AG04449 (cell line): ENCODE results near the gene GPI.

ENCODE experiments used
- CTCF ChIA-PET: fragments of 350-600 bp; formaldehyde crosslinking; extraction: SDS; loops from one replicate; lab custom pipeline; 2021; ENCODE audit warnings: antibody characterized with exemption; lab: Yijun Ruan, JAX
- POLR2A ChIA-PET: fragments of 400-600, 350-600 bp; formaldehyde crosslinking; extraction: SDS; loops from one replicate; lab custom pipeline; 2020; ENCODE audit warnings: antibody characterized with exemption, inconsistent platforms; lab: Yijun Ruan, JAX
- DNase-seq: peaks from one replicate; pipeline ENCODE4 v3.0.0-alpha.2; 2010; ENCODE audit warnings: low read depth, low spot score
- H3K4me3 ChIP-seq: 2 replicates; pipeline ENCODE4 v1.5.1; 2011; ENCODE audit warnings: low read depth, mild to moderate bottlenecking, control low read depth, low read length
- TF ChIP-seq, protein P1 (sequence below): IDR thresholded peaks from one replicate; pipeline ENCODE4 v1.5.1; 2011; ENCODE audit warnings: mild to moderate bottlenecking, moderate library complexity, low read length, control low read depth, inconsistent platforms; ENCODE audit not compliant: insufficient read depth; ENCODE audit errors: missing control alignments

Gene GPI

DNA sequence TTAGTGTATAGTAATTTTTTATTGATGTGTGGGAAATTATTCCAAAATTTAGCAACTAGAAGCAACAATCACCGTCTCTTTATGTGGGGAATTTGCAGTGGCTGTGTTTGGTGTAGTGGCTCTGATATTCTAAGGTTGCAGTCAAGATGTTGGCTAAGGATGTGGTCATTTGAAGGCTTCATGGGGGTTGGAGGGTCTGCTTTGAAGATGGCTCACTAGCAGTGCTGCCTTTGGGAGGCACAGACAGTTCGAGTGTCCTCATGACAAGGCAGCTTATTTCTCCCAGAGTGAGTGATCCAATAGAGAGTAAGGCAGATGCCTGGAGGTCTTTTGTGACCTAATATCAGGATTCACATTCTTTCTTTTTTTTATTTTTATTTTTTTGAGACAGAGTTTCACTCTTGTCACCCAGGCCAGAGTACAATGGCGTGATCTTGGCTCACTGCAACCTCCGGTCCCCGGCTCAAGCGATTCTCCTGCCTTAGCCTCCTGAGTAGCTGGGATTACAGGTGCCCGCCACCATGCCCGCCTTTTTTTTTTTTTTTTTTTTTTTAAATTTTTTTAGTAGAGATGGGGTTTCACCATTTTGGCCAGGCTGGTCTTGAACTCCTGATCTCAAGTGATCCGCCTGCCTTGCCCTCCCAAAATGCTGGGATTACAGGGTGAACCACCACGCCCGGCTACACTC lies 8.7 kb downstream of the GPI start:
- no peak overlapping the region for H3K4me3 ChIP-seq
- CTCF ChIA-PET, result no interaction called here
- DNase-seq, result no peak
- TF ChIP-seq, protein P1, sequence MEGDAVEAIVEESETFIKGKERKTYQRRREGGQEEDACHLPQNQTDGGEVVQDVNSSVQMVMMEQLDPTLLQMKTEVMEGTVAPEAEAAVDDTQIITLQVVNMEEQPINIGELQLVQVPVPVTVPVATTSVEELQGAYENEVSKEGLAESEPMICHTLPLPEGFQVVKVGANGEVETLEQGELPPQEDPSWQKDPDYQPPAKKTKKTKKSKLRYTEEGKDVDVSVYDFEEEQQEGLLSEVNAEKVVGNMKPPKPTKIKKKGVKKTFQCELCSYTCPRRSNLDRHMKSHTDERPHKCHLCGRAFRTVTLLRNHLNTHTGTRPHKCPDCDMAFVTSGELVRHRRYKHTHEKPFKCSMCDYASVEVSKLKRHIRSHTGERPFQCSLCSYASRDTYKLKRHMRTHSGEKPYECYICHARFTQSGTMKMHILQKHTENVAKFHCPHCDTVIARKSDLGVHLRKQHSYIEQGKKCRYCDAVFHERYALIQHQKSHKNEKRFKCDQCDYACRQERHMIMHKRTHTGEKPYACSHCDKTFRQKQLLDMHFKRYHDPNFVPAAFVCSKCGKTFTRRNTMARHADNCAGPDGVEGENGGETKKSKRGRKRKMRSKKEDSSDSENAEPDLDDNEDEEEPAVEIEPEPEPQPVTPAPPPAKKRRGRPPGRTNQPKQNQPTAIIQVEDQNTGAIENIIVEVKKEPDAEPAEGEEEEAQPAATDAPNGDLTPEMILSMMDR, result no peak
- POLR2A ChIA-PET, result no interaction called here

DNA sequence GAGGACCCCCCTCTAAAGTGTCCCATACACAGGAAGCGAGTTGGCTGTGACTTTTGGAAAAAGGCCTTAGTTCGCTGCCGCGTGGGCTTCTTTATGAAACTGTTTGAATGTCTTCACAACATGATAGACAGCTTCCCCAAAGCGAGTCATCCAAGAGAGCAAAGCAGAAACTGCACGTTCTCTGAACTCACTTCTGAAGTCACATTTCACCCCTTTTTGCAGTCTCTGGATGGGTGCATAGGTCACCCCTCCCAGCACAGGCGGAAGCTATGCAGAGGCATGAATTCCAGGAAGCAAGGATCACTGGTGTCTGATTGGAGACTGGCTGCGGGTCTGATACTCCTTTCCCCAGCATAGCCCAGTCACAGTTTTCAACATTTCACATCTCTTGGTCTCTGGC lies 10.6 kb downstream of the GPI start:
- H3K4me3 ChIP-seq, result no peak overlapping the region
- no peak for DNase-seq
- CTCF ChIA-PET, result no interaction called here
- TF ChIP-seq, protein P1, result no peak
- POLR2A ChIA-PET, result no interaction called here

DNA sequence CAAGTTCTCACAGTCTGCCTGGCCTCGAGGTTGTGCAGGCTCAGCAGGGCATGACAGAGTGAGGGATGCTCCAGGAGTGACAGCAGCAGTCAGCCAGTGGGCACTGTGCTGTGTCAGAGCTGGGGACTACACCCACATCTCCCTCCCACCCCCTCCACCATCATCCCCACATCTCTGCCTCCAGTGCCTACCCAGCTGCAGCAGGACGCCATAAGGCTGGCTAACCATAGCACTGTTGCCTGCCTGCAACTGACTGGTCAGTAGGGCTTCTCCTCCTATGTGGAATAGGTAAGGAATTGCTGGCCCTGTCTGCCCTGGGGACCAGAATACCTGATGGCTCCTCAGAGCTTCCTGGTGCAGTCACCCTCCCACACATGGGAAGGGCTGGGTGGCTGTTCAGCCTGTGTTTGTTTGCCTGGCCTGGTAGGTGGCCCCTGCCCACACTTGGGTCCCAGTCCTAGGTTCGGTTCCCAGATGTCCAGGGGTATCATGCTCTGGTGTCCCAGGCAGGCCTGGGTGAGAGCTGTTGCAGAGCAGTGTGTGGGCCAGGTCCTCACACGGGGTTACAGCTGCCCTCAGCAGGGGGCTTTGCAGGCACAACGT lies 15.7 kb downstream of the GPI start:
- TF ChIP-seq, protein P1, result no peak
- ChIA-PET CTCF (no interaction called here), POLR2A (interaction anchor here (0.5 to 0.6 kb wide), 2 partner anchors 26 to 60 kb away, joined by 3 read pairs; no protein-coding TSS in a partner anchor)
- H3K4me3 ChIP-seq, result no peak overlapping the region
- no peak for DNase-seq

DNA sequence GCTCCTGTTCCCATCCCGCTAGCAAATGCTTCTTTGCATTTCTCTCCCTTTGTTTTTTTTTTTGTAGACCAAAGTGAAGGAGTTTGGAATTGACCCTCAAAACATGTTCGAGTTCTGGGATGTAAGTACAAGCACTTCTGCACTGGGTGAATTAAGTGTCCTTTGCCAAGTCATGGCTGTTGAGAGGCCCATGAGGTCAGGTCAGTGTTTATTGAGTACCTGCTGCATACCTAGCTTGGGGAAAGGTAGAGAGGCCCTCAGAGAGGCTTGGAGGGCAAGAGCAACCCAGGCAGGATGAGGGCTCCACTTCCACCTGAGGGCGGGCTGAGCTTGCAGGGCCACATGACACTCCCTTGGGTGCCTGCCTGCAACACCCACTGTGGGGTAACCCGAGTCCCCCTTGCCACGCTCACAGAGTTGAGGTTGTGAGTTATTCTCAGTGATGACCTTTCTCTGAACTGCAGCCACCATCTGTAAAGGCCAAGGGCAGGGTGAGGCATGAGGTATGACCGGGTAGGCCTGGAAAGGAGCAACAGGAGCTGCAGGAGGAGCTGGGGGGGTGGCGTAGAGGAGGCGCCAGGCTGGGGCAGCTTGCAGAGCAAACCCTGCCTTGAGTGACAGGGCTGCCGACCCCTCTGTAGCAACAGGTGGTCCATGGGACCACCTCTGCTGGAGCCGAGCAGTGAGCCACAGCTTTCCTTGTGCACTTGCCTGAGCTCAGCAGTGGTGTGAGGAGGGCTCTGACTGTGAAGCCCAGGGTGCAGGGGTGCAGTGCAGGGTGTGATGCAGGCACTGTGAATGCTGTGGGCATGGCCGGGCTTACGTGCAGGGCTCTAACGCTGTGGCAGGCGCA lies 16.6 kb downstream of the GPI start:
- H3K4me3 ChIP-seq, result no peak overlapping the region
- TF ChIP-seq, protein P1, result no peak
- POLR2A ChIA-PET, result interaction anchor here (0.6 to 0.7 kb wide), 2 partner anchors 61 to 112 kb away, joined by 3 read pairs; no protein-coding TSS in a partner anchor
- CTCF ChIA-PET, result interaction anchor here (0.9 kb wide), 1 partner anchor 16 kb away, joined by 3 read pairs; no protein-coding TSS in a partner anchor
- DNase-seq, result no peak

DNA sequence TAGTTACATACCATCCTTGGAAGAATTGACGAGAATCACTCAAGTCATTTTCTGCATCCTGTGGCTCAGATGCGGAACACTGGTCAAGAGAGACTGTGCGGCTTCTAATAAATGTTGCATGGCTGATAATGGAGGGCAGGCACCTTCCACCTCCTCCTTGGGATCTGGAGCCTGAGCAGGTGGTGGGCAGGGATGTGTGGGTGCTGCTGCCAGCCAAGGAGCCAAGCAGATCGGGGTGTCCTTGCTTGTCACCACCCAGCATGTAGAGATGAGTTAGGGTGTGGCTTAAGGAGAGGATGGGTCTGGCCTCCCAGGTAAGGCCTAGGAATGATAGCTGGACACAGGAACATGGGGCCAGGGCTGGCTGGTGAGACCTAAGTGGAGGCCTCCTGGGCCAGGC lies 17.5 kb downstream of the GPI start:
- H3K4me3 ChIP-seq, result no peak overlapping the region
- POLR2A ChIA-PET, result no interaction called here
- CTCF ChIA-PET, result no interaction called here
- TF ChIP-seq, protein P1, result no peak
- DNase-seq, result no peak
